H7 (cell line): ENCODE results near the gene BTK. TPM values are rescaled to one million over a fixed set of nuclear protein-coding genes. Genes with fewer than 3 reads are reported as not detected.

ENCODE experiments used
- DNase-seq: peaks from one replicate; pipeline ENCODE4 v3.0.0; 2012
- H3K27me3 ChIP-seq: 2 replicates; pipeline ENCODE4 v1.6.0; 2011; ENCODE audit warnings: mild to moderate bottlenecking, low read length; ENCODE audit not compliant: control insufficient read depth, insufficient read depth
- H3K36me3 ChIP-seq: replicated peaks from 2 replicates; pipeline ENCODE4 v1.5.1; 2011; ENCODE audit warnings: low read length; ENCODE audit not compliant: control insufficient read depth, insufficient read depth
- H3K4me3 ChIP-seq: 2 replicates; pipeline ENCODE4 v1.5.1; 2011; ENCODE audit warnings: low read depth, mild to moderate bottlenecking, control low read depth, low read length, moderate library complexity; ENCODE audit not compliant: insufficient read depth
- total RNA-seq: library from RNA; depleted of rRNA; stranded (reverse); fragments of >200 nt; shearing (Covaris generic); gene quantifications from 2 replicates; pipeline ENCODE4 v1.2.3, GENCODE V29; 2014

The BTK gene
- total RNA-seq, 1 experiment from 2014 or later, result 0.07 TPM

DNA sequence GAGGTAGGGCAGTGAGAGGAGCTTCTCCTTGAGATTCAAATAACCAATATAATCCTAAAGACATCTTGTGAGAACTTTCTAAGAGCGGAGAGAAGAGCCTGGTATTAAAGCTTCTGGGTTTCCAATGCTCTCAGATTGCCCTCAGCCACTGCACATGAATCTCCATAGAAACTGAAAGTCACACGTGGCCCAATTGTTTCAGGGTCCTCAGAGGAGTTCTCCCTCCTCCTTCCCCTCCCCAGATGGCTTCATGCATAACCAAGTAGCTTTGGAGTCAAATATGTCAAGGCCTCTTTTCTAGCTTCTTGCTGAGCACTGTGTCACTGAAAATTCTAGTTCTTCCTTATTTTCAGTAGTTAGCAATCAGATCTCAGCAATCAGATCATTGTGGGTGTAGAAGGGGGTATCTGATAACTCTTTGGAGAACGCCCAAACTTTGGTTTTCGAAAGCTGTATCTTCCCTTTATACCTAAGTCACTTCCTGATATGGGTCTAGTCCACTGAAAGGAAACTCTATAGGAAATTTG lies 2.2 kb downstream of the BTK start:
- Histone ChIP-seq H3K27me3 (no peaks in the 10 kb centered on the region), H3K36me3 (no peaks in the 10 kb centered on the region), H3K4me3 (no peak overlapping the region)
- no peak for DNase-seq

GRCh38 chrX:101377547-101377946 lies 8.4 kb downstream of the BTK start:
- DNase-seq, result no peak
- Histone ChIP-seq H3K36me3 (no peaks in the 10 kb centered on the region), H3K27me3 (no peaks in the 10 kb centered on the region), H3K4me3 (no peak overlapping the region)

DNA sequence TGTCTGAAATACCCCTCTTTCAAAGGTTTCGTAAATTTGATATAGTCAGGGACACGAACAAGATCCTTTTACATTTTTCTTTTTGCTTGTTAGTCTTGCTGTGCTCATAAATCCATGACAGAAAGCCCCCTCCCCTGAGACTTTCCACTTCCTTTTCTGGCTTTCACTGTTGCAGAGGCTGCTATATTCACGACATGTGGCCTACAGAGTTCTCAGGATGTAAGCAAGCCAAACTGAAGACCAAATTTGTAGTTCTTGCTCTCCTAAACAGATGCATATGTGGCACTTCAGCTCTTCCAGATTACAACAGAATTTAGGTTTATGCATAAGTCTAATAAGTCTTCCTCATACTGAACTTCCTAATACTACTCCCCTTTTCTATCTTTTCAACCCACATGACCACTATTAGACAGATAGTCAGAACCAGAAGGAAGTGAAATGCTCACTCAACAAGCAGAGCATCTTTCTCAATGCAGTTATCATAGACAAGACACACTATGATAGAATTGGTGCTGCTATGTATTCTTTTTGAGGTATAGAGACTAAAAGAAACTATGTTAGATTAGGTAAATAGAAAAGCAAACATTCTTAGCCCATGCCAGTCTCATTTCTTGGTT lies 15.0 kb downstream of the BTK start:
- Histone ChIP-seq H3K4me3 (no peak overlapping the region), H3K36me3 (no peaks in the 10 kb centered on the region), H3K27me3 (no peaks in the 10 kb centered on the region)
- DNase-seq, result no peak

GRCh38 chrX:101369687-101370086 lies 16.3 kb downstream of the BTK start:
- H3K4me3 ChIP-seq, result no peak overlapping the region
- no peaks in the 10 kb centered on the region for H3K27me3 ChIP-seq
- no peak for DNase-seq
- H3K36me3 ChIP-seq, result no peaks in the 10 kb centered on the region

DNA sequence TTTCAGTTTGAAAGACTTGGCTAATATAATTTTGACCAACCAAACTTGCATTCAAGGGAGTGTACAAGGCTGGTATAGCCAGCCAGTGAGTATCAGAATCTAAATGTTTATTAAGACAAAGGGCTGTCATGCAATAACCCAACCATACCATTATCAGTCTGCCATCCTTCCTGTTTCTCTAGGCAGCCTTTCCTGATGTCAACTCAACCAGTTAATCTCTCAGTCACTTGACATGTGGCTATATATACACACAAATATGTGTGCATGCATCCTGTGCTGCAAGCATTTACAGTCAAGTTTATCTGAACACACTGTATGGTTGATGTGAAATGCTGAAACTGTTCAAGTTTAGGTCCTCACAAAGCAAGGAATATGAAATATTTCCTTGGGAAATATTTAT lies 17.2 kb downstream of the BTK start:
- no peaks in the 10 kb centered on the region for H3K27me3 ChIP-seq
- H3K36me3 ChIP-seq, result no peaks in the 10 kb centered on the region
- H3K4me3 ChIP-seq, result no peak overlapping the region
- no peak for DNase-seq

DNA sequence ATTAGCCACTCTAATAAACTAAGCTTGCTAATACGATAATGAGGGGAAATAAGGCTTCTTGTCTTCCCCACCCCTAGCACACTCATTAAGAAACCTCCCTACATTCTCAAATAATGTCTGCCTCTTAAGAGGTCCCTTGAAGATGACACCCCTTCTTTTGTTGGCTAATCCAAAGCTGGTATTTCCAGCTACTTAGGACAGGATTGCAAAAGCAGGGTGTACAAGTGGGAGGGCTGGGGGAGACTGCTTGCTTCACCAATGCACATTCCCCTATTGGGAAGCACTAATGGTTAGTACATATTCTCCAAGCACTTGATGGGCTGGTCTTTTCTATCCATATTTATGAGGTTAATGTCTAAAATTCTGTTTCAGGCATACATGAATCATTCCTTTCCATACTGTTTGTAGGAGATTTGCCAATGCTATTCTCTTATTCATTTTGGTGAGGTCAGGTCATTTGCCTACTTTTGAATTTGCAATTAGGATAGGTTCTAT lies 20.6 kb downstream of the BTK start:
- H3K27me3 ChIP-seq, result no peaks in the 10 kb centered on the region
- H3K4me3 ChIP-seq, result no peak overlapping the region
- DNase-seq, result no peak
- no peaks in the 10 kb centered on the region for H3K36me3 ChIP-seq

GRCh38 chrX:101362757-101363156 lies 23.2 kb downstream of the BTK start:
- Histone ChIP-seq H3K4me3 (no peak overlapping the region), H3K27me3 (no peaks in the 10 kb centered on the region), H3K36me3 (no peaks in the 10 kb centered on the region)
- DNase-seq, result no peak

DNA sequence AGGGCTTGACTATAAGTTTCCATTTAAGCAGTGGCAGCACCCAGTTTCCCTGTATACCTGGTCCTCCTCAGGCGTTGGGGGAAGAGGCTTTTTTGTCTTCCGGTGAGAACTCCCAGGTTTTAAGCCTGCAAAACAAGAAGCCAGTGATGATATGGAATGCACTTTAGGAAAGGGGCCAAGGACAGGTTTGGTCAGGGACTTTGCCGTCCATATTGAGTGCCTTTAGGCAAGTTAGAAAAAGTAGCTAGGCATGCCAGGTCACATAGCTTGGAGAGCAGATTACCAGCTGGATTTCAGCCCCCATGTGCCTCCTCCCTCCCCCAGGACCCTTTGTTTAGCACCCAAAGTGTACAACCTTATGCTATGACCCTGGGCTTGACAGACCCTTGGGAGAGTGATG lies 23.9 kb downstream of the BTK start:
- no peak overlapping the region for H3K4me3 ChIP-seq
- H3K36me3 ChIP-seq, result no peaks in the 10 kb centered on the region
- no peak for DNase-seq
- no peaks in the 10 kb centered on the region for H3K27me3 ChIP-seq

DNA sequence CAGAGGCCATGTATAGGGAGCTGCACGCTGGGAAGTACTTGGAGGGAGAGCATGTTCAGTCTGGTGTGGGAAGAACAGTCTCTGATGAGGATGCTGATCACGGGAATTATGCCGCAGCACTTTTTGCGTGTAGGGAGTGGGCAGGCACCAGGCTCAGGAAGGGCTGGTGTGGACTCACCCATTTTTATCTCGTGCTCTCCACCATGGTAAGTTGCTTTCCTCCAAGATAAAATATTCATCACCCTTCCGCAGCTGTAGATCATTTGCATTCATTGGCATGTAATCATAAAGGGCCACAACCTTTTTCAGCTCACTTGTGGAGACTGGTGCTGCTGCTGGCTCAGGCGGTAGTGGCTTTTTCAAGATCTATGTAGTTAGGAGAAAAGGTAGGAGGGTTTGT lies 25.6 kb downstream of the BTK start:
- H3K36me3 ChIP-seq, result no peaks in the 10 kb centered on the region
- no peak overlapping the region for H3K4me3 ChIP-seq
- DNase-seq, result no peak
- no peaks in the 10 kb centered on the region for H3K27me3 ChIP-seq

GRCh38 chrX:101359966-101360365 lies 26.0 kb downstream of the BTK start:
- Histone ChIP-seq H3K36me3 (no peaks in the 10 kb centered on the region), H3K27me3 (no peaks in the 10 kb centered on the region), H3K4me3 (no peak overlapping the region)
- DNase-seq, result no peak

DNA sequence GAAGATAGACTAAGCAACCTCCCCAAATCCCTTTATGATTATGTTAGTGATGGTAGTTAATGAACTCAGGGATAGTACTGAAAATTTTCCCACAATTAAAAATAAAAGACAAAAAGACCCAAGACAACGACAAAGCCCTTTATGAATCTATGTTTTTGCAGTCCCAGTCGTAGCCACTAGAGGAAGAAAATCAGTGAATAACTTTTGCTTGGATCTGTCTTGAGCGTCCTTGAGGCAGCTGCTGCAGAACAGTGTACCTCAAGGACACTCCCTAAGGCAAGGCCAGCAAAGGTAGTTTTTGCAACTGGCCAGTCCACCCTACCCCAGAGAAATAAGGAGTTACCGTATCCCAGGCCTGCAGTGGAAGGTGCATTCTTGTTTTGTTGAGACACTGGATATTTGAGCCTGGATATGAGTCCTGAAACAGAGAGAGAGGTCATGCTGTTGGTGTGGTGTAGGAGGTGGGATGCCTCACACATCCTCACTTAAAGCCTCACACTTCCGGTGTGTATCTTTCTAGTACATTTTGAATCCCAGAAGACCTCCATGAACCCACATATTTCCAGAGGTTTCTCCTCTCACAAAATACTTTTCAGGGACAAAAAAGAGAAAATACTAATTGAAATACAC lies 28.7 kb downstream of the BTK start:
- DNase-seq, result peak; percentile 23
- Histone ChIP-seq H3K27me3 (no peaks in the 10 kb centered on the region), H3K4me3 (no peak overlapping the region), H3K36me3 (no peaks in the 10 kb centered on the region)

- DNase-seq, result no peak
- Histone ChIP-seq H3K27me3 (no peaks in the 10 kb centered on the region), H3K4me3 (peak overlapping the region; percentile 78), H3K36me3 (peaks cover 4% of the 10 kb centered on the region; the same call in 1 of the 2 replicates)
Measured at GRCh38 chrX:101349193-101349562, 36.8 kb downstream of the BTK start.

- H3K27me3 ChIP-seq, result no peaks in the 10 kb centered on the region
- DNase-seq, result peak; percentile 85
- peaks cover 4% of the 10 kb centered on the region; the same call in 1 of the 2 replicates for H3K36me3 ChIP-seq
- H3K4me3 ChIP-seq, result peak within 1 kb of the TSS; percentile 78
Measured at GRCh38 chrX:101348452-101349192, 37.4 kb downstream of the BTK start, which contains the start of gene TIMM8A. TIMM8A (minus strand) TSS chrX:101348742; CDS start chrX:101348664, 78 bp downstream.

DNA sequence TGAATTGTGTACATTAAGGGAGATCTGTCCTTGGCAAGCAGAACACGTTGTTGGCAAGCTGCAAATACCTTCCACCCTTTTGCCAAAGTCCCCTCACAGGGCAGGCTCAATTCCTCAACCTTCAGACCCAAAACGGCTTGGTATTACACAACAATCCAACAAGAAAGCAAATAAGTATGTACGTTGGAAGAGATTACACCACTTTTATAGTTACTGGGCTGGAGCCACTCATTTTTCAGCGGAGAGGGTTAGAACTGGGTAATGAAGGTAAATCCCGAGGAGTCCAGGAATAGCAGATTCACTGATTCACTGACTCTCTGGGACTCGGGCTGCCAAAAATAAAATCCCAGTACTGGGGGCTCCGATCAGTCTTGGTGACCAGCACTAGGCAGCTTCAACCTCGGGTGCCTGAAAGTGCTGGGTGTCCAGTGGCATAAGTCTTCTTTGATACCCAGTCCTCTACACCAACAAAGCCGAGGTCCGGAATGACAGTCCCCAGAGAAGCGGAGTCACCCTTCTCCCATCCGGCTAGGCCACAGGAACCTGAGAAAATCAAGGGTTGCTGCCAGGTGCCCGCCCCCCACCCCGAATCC lies 38.0 kb downstream of the BTK start:
- peak; percentile 36 for DNase-seq
- Histone ChIP-seq H3K4me3 (peak overlapping the region; percentile 78), H3K36me3 (peaks cover 4% of the 10 kb centered on the region; the same call in 1 of the 2 replicates), H3K27me3 (no peaks in the 10 kb centered on the region)
